Endothelial cell of umbilical vein (primary cell): Measurements from ENCODE around the gene INHBE. TPM values are rescaled to one million over a fixed set of nuclear protein-coding genes. Genes with fewer than 3 reads are reported as not detected.
"Not testable (repeated sequence)": the region's sequence is repeated elsewhere in the genome, so short reads cannot be mapped to it uniquely, and the experiment has no call there.

Experiments used
- BruUV-seq: library from RNA; stranded (reverse); fragments of 400-500 nt; replicated peaks from 2 replicates; lab custom pipeline; 2021; lab: Mats Ljungman, UMichigan
- CTCF ChIA-PET: fragments of 300-600, 350-600 bp; sonication (Branson Sonifier 250); formaldehyde crosslinking; loops from one replicate; lab custom pipeline; 2021; ENCODE audit warnings: antibody characterized with exemption, inconsistent platforms; lab: Charles Lee
- POLR2A ChIA-PET: fragments of 300-600, 350-600 bp; sonication (Branson Sonifier 250); formaldehyde crosslinking; loops from one replicate; lab custom pipeline; 2021; ENCODE audit warnings: antibody characterized with exemption, inconsistent platforms; lab: Charles Lee
- DNase-seq: peaks from one replicate; pipeline ENCODE4 v3.0.0-alpha.2; 2011; ENCODE audit warnings: low read depth, low spot score
- FAIRE-seq: peaks from 2 replicates; lab custom pipeline; 2011; peaks lifted over from hg19 to GRCh38; lab: Jason Lieb, UNC
- H2AFZ ChIP-seq: 2 replicates; pipeline ENCODE4 v1.6.0; 2012; ENCODE audit warnings: low read depth, low read length, control low read depth, inconsistent platforms
- H3K27ac ChIP-seq: 2 replicates; pipeline ENCODE4 v1.5.1; 2011; ENCODE audit warnings: low read depth, mild to moderate bottlenecking, control low read depth, low read length, moderate library complexity; ENCODE audit not compliant: insufficient read depth
- H3K27me3 ChIP-seq, 2 experiments: 2 replicates each; pipeline versions ENCODE4 v1.6.0 to v1.6.1; 2011; ENCODE audit warnings: low read length in 2 of 2, mixed read lengths in 1 of 2; ENCODE audit not compliant: control insufficient read depth in 2 of 2, insufficient read depth in 2 of 2
- H3K36me3 ChIP-seq, 2 experiments: 2 replicates in 1 of 2; 3 replicates in 1 of 2; pipeline ENCODE4 v1.5.1; 2011; ENCODE audit warnings: low read length in 2 of 2, mild to moderate bottlenecking in 1 of 2, moderate library complexity in 1 of 2; ENCODE audit not compliant: control insufficient read depth in 2 of 2, insufficient read depth in 2 of 2; ENCODE audit errors: extremely low read depth in 1 of 2
- H3K4me1 ChIP-seq: 3 replicates; pipeline ENCODE4 v1.5.1; 2011; ENCODE audit warnings: mild to moderate bottlenecking, low read length; ENCODE audit not compliant: control insufficient read depth, insufficient read depth; ENCODE audit errors: extremely low read depth
- H3K4me2 ChIP-seq: 2 replicates; pipeline ENCODE4 v1.6.1; 2011; ENCODE audit warnings: low read length, control low read depth, mixed read lengths; ENCODE audit not compliant: insufficient read depth
- H3K4me3 ChIP-seq, 3 experiments: fragments of 200-600 bp in 1 of 3; sonication (generic), shearing (Covaris generic) in 1 of 3; replicated peaks in 1 of 3; 2 replicates each; pipeline ENCODE4 v1.5.1; 2011 to 2016; ENCODE audit warnings: control low read depth in 3 of 3, low read length in 3 of 3, mild to moderate bottlenecking in 2 of 3, inconsistent platforms in 1 of 3, low read depth in 1 of 3, moderate library complexity in 1 of 3; ENCODE audit not compliant: insufficient read depth in 1 of 3
- H3K79me2 ChIP-seq: 2 replicates; pipeline ENCODE4 v1.6.0; 2012; ENCODE audit warnings: low read length, inconsistent platforms; ENCODE audit not compliant: control insufficient read depth, insufficient read depth
- H3K9ac ChIP-seq: replicated peaks from 2 replicates; pipeline ENCODE3; 2011; ENCODE audit warnings: low read length, control low read depth; ENCODE audit not compliant: insufficient read depth; ENCODE audit errors: extremely low read depth
- H3K9me1 ChIP-seq: replicated peaks from 3 replicates; pipeline ENCODE4 v1.6.0; 2011; ENCODE audit warnings: mild to moderate bottlenecking, low read length; ENCODE audit not compliant: control insufficient read depth, insufficient read depth; ENCODE audit errors: extremely low read depth
- H3K9me3 ChIP-seq: replicated peaks from 2 replicates; pipeline ENCODE4 v1.5.1; 2012; ENCODE audit warnings: low read length, inconsistent platforms; ENCODE audit not compliant: control insufficient read depth, insufficient read depth
- H4K20me1 ChIP-seq: replicated peaks from 2 replicates; pipeline ENCODE3; 2011; ENCODE audit warnings: mild to moderate bottlenecking, low read length; ENCODE audit not compliant: control insufficient read depth, insufficient read depth; ENCODE audit errors: extremely low read depth
- JUN ChIP-seq: IDR thresholded peaks from 2 replicates; pipeline ENCODE4 v1.6.1; 2011; ENCODE audit warnings: borderline replicate concordance, low read depth; ENCODE audit not compliant: insufficient read length, insufficient read depth
- MYC ChIP-seq: IDR thresholded peaks from one replicate; pipeline ENCODE4 v1.6.1; 2011; ENCODE audit warnings: mild to moderate bottlenecking, low read depth, low read length
- dilution Hi-C: fragments of 300-500 bp; cut with MboI; formaldehyde crosslinking; loops from one replicate; pipeline ENCODE4 v1.15.0; 2019; ENCODE audit warnings: low sequenced_read_pairs; ENCODE audit not compliant: extremely low pct_ligation_motif_present
- intact Hi-C: fragments of 100-400 bp; cut with micrococcal nuclease; formaldehyde crosslinking; loops from one replicate; pipeline ENCODE4 v1.10.0; 2022
- polyA plus RNA-seq, 4 experiments: library from polyadenylated mRNA; depleted of rRNA in 3 of 4; stranded (reverse) in 3 of 4; unstranded in 1 of 4; fragments of >200 nt; gene quantifications; 2 replicates each; pipeline versions ENCODE4 v1.2.1 to v1.2.3, GENCODE V29; 2011 to 2012; ENCODE audit warnings: missing spikeins in 1 of 4
- total RNA-seq: library from RNA; stranded (reverse); gene quantifications from 2 replicates; pipeline ENCODE4 v1.2.3, GENCODE V29; 2021

The INHBE gene
- total and polyA plus RNA-seq, 2 donors (not counting 3 experiments of a cell fraction or from before 2014, with no cell fraction given) = not detected

GRCh38 chr12:57491393-57492280 is 36.5 kb downstream of the INHBE start:
- BruUV-seq = no TSS peak
- ChIA-PET POLR2A (no interaction called here), CTCF (no interaction called here)
- Histone ChIP-seq H3K27me3 (no peaks in the 10 kb centered on the region), H3K79me2 (peaks cover 23% of the 10 kb centered on the region), H3K4me2 (no peak overlapping the region), H3K9ac (no peak overlapping the region), H3K4me3 (no peak overlapping the region), H3K9me1 (no peaks in the 10 kb centered on the region), H3K9me3 (no peaks in the 10 kb centered on the region), H3K36me3 (peaks cover 13 to 18% of the 10 kb centered on the region in 2 experiments), H4K20me1 (no peaks in the 10 kb centered on the region), H2AFZ (no peak overlapping the region), H3K4me1 (peaks cover 9% of the 10 kb centered on the region), H3K27ac (no peak overlapping the region)
- TF ChIP-seq MYC (no peak), JUN (no peak)
- FAIRE-seq (no peak), DNase-seq (no peak)
- intact Hi-C loops (no loop called here), dilution Hi-C loops (no loop called here)

DNA sequence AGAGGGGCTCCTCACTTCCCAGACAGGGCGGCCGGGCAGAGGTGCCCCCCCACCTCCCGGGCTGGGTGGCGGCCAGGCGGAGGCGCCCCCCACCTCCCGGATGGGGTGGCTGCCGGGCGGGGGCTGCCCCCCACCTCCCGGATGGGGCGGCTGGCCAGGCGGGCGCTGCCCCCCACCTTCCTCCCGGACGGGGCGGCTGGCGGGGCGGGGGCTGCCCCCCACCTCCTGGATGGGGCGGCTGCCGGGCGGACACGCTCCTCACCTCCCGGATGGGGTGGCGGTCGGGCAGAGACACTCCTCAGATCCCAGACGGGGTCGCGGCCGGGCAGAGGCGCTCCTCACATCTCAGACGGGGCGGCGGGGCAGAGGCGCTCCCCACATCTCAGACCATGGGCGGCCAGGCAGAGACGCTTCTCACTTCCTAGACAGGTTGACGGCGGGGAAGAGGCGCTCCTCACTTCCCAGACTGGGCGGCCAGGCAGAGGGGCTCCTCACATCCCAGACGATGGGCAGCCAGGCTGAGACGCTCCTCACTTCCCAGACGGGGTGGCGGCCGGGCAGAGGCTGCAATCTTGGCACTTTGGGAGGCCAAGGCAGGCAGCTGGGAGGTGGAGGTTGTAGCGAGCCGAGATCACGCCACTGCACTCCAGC is 40.1 kb downstream of the INHBE start:
- BruUV-seq, CTCF ChIA-PET, FAIRE-seq, H3K9ac ChIP-seq, H3K4me1 ChIP-seq, H3K27ac ChIP-seq, H3K9me1 ChIP-seq, intact Hi-C loops, dilution Hi-C loops, H3K79me2 ChIP-seq, H3K4me3 ChIP-seq, POLR2A ChIA-PET, DNase-seq, H4K20me1 ChIP-seq, H3K4me2 ChIP-seq, H3K9me3 ChIP-seq, H3K27me3 ChIP-seq, H2AFZ ChIP-seq: not testable (repeated sequence)
- peaks cover 25 to 26% of the 10 kb centered on the region in 2 experiments for H3K36me3 ChIP-seq
